SU-DHL-6 (cell line): Measurements from ENCODE around the gene CBFA2T2.

ENCODE experiments used
- H2AFZ ChIP-seq: fragments of 200-600 bp; sonication (generic); 2 replicates; pipeline ENCODE4 v1.6.1; 2014; ENCODE audit warnings: low read depth, mild to moderate bottlenecking, moderate library complexity, mixed read lengths, antibody characterized with exemption, low read length; ENCODE audit not compliant: severe bottlenecking
- H3F3A ChIP-seq: fragments of 200-600 bp; shearing (Covaris generic); 2 replicates; pipeline ENCODE4 v1.6.0; 2016; ENCODE audit warnings: antibody characterized with exemption, mild to moderate bottlenecking; ENCODE audit not compliant: insufficient read depth
- H3K27ac ChIP-seq: fragments of 200-600 bp; sonication (generic); 2 replicates; pipeline ENCODE4 v1.5.1; 2016; ENCODE audit warnings: low read depth, mild to moderate bottlenecking, low read length, moderate library complexity, mixed read lengths
- H3K27me3 ChIP-seq: fragments of 200-600 bp; sonication (generic), shearing (Covaris generic); 2 replicates; pipeline ENCODE4 v1.6.0; 2014; ENCODE audit warnings: mild to moderate bottlenecking, low read length
- H3K36me3 ChIP-seq: fragments of 200-600 bp; sonication (generic); 2 replicates; pipeline ENCODE4 v1.6.1; 2014; ENCODE audit warnings: mild to moderate bottlenecking, low read length, mixed read lengths
- H3K4me2 ChIP-seq: fragments of 300-600, 200-600 bp; shearing (Covaris generic), sonication (generic); 2 replicates; pipeline ENCODE4 v1.6.0; 2014; ENCODE audit warnings: low read length, low read depth, mild to moderate bottlenecking; ENCODE audit not compliant: poor library complexity, severe bottlenecking
- H3K4me3 ChIP-seq: fragments of 200-600 bp; sonication (generic); 2 replicates; pipeline ENCODE4 v1.5.1; 2014; ENCODE audit warnings: antibody characterized with exemption, low read length, mild to moderate bottlenecking, mixed read lengths; ENCODE audit not compliant: insufficient read depth, poor library complexity, severe bottlenecking
- H3K79me2 ChIP-seq: fragments of 200-600 bp; sonication (generic); 2 replicates; pipeline ENCODE4 v1.6.1; 2014; ENCODE audit warnings: mild to moderate bottlenecking, low read length, moderate library complexity; ENCODE audit not compliant: insufficient read depth
- H3K9ac ChIP-seq: fragments of 200-600 bp; sonication (generic); 2 replicates; pipeline ENCODE4 v1.7.0; 2014; ENCODE audit warnings: mild to moderate bottlenecking, low read length
- H3K9me2 ChIP-seq: fragments of 200-600 bp; sonication (generic); replicated peaks from 2 replicates; pipeline ENCODE4 v1.6.1; 2014; ENCODE audit warnings: low read length; ENCODE audit not compliant: insufficient read depth
- H3K9me3 ChIP-seq: fragments of 200-600 bp; sonication (generic); 2 replicates; pipeline ENCODE4 v1.6.1; 2014; ENCODE audit warnings: low read length, mixed read lengths; ENCODE audit not compliant: insufficient read depth
- H4K20me1 ChIP-seq: fragments of 200-600 bp; sonication (generic); 2 replicates; pipeline ENCODE4 v1.6.1; 2014; ENCODE audit warnings: low read depth, mild to moderate bottlenecking, antibody characterized with exemption, low read length, moderate library complexity, mixed read lengths
- CTCF ChIP-seq: fragments of 200-600 bp; sonication (generic); IDR thresholded peaks from one replicate; pipeline ENCODE4 v1.5.1; 2017; ENCODE audit warnings: antibody characterized with exemption, mild to moderate bottlenecking, low read length, moderate library complexity; ENCODE audit not compliant: insufficient read depth, poor library complexity, severe bottlenecking
- EZH2phosphoT487 ChIP-seq: fragments of 200-600 bp; sonication (generic), shearing (Covaris generic); conservative IDR thresholded peaks from 2 replicates; pipeline ENCODE4 v1.6.1; 2018; ENCODE audit warnings: mild to moderate bottlenecking, antibody characterized with exemption, low read length, moderate library complexity, mixed read lengths

Gene CBFA2T2

DNA sequence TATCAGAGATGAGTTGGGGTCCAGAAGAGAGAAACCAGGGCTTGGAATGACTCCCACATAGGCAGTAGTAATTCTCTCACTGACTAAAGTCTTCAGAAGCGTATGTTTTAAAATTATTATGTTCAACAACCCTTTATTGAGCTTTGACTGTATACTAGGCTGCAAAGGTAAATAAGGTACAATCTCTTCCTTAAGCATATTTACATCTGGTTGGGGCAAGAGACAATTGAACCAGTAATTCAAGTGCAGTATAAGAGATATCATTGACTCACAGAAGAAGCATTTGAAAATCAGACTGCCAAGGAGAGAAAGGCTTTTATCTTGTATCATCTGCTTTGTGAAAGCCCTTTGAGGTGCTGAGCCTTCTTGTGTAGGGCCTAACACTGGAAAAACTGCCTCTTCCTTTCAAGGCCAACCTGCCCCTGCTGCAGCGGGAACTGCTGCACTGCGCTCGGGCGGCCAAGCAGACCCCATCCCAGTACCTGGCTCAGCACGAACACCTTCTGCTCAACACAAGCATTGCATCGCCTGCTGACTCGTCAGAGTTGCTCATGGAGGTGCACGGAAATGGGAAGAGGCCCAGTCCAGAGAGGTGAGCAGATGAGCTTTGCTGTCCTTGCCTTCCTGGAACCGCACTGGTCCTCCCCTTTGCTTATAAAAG lies 132.9 kb downstream of the CBFA2T2 start:
- Histone ChIP-seq H3K36me3 (no peaks in the 10 kb centered on the region; the same call in 1 of the 2 replicates), H3K4me3 (no peak overlapping the region), H3K27ac (no peak overlapping the region), H3F3A (no peaks in the 10 kb centered on the region), H3K79me2 (no peaks in the 10 kb centered on the region), H4K20me1 (no peaks in the 10 kb centered on the region), H2AFZ (no peak overlapping the region), H3K27me3 (no peaks in the 10 kb centered on the region), H3K9me2 (no peaks in the 10 kb centered on the region), H3K9ac (no peak overlapping the region), H3K4me2 (no peak overlapping the region), H3K9me3 (no peaks in the 10 kb centered on the region)
- TF ChIP-seq EZH2phosphoT487 (no peak), CTCF (no peak)

DNA sequence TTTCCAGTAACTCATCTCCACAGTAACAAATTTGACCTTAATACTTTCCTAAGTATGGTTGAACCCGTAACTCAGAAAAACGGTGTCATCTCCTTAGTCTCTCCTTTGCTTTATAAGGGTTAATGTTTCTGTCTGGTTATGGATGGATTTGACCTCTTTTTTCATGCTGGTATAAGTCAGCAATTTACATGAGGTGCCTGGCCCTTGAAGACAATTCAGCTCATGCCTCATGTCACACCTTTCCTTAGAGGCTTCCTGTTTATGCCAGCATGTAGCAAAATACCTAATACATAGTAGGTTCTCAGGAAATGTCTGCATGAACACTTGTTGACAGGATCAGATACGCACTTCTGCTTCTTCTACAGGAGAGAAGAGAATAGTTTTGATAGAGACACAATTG lies 134.5 kb downstream of the CBFA2T2 start:
- Histone ChIP-seq H3K9me2 (no peaks in the 10 kb centered on the region), H4K20me1 (no peaks in the 10 kb centered on the region), H3K9ac (no peak overlapping the region), H3K27ac (no peak overlapping the region), H3K79me2 (no peaks in the 10 kb centered on the region), H3F3A (no peaks in the 10 kb centered on the region), H3K9me3 (no peaks in the 10 kb centered on the region), H3K4me2 (no peak overlapping the region), H3K27me3 (no peaks in the 10 kb centered on the region), H3K4me3 (no peak overlapping the region), H3K36me3 (no peaks in the 10 kb centered on the region), H2AFZ (no peak overlapping the region)
- TF ChIP-seq CTCF (no peak), EZH2phosphoT487 (no peak)

GRCh38 chr20:33626190-33626589 lies 136.3 kb downstream of the CBFA2T2 start:
- H4K20me1 ChIP-seq, result no peaks in the 10 kb centered on the region
- no peaks in the 10 kb centered on the region for H3K9me2 ChIP-seq
- no peaks in the 10 kb centered on the region for H3K9me3 ChIP-seq
- H3K9ac ChIP-seq, result no peak overlapping the region
- no peak overlapping the region for H3K4me2 ChIP-seq
- H3F3A ChIP-seq, result no peaks in the 10 kb centered on the region
- no peaks in the 10 kb centered on the region for H3K79me2 ChIP-seq
- H3K27ac ChIP-seq, result no peak overlapping the region
- TF ChIP-seq CTCF (no peak), EZH2phosphoT487 (no peak)
- H2AFZ ChIP-seq, result no peak overlapping the region
- H3K36me3 ChIP-seq, result no peaks in the 10 kb centered on the region
- no peaks in the 10 kb centered on the region for H3K27me3 ChIP-seq
- no peak overlapping the region for H3K4me3 ChIP-seq
